Activated T-cell treated with anti-CD3 and anti-CD28 coated beads, Interleukin-2, amount 50 U/mL, for 72 hours (primary cell): ENCODE results near the gene IPO13. TPM values are rescaled to one million over a fixed set of nuclear protein-coding genes. Genes with fewer than 3 reads are reported as not detected.

Experiments used
- ATAC-seq, 2 donors: fragments of 150-1000 bp; cut with Tn5 transposase; replicated peaks in 1 of 2; 2 replicates each; pipeline ENCODE4 v1.10.0; 2021; ENCODE audit warnings: moderate library complexity in 2 of 2, mild to moderate bottlenecking in 1 of 2
- DNase-seq, 2 donors: peaks; one replicate each; pipeline ENCODE4 v3.0.0; 2021 to 2022; ENCODE audit warnings: mixed read lengths in 1 of 2
- H3K27ac Mint-ChIP-seq: one replicate; pipeline ENCODE4 v1.8.0; 2022; ENCODE audit warnings: mild to moderate bottlenecking, moderate library complexity, mixed read lengths
- H3K27me3 Mint-ChIP-seq: one replicate; pipeline ENCODE4 v1.8.0; 2022; ENCODE audit warnings: low read depth, mixed read lengths
- H3K36me3 Mint-ChIP-seq, 2 donors: one replicate each; pipeline ENCODE4 v1.8.0; 2022; ENCODE audit warnings: mixed read lengths in 2 of 2, mild to moderate bottlenecking in 1 of 2; ENCODE audit not compliant: insufficient read depth in 2 of 2
- H3K4me1 Mint-ChIP-seq: one replicate; pipeline ENCODE4 v1.8.0; 2022; ENCODE audit warnings: low read depth, mixed read lengths
- H3K4me3 Mint-ChIP-seq, 2 donors: one replicate each; pipeline ENCODE4 v1.8.0; 2022; ENCODE audit warnings: mild to moderate bottlenecking in 2 of 2, mixed read lengths in 2 of 2, moderate library complexity in 2 of 2
- H3K9me3 Mint-ChIP-seq, 2 donors: one replicate each; pipeline ENCODE4 v1.8.0; 2022; ENCODE audit warnings: mixed read lengths in 2 of 2
- total RNA-seq, 2 donors: library from RNA; stranded (reverse); gene quantifications; one replicate each; pipeline ENCODE4 v1.2.3, GENCODE V29; 2022

Gene IPO13
- total RNA-seq, 2 donors from 2014 or later, result 21.0 to 27.3 TPM

DNA sequence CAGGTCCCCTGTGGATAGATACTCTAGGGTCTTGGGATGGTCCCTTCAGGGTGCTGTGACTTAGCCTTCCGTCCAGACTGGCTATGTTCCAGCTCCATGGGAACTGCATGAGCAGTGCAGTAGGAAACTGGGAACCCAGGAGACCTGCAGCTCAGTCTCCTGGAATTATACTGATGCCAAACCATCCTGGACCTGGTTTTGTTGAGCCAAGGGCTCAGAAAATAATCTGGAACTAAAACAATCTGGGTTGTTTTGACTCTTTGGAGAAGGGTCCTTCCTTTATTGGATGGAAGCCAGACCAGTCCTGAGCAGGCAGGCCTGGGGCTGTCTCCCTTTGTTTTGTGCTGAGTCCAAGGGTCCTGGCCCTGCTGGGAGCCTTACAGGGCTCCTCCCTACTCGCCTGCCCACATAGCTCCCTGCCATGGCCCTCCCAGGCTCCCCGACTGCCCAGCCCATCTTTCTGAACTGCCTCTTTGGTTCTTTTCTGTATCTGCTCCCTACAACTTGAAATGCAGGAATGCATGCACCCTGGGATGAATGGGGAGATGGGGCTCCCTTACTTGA lies 1.2 kb downstream of the IPO13 start:
- Mint-ChIP-seq H3K4me3 (peak overlapping the region; percentile 93 to 97), H3K36me3 (peaks cover 3 to 6% of the 10 kb centered on the region in 2 donors), H3K27ac (no peak overlapping the region), H3K4me1 (peaks cover 59% of the 10 kb centered on the region), H3K9me3 (no peaks in the 10 kb centered on the region), H3K27me3 (no peaks in the 10 kb centered on the region)
- ATAC-seq (no peak), DNase-seq (no peak)

DNA sequence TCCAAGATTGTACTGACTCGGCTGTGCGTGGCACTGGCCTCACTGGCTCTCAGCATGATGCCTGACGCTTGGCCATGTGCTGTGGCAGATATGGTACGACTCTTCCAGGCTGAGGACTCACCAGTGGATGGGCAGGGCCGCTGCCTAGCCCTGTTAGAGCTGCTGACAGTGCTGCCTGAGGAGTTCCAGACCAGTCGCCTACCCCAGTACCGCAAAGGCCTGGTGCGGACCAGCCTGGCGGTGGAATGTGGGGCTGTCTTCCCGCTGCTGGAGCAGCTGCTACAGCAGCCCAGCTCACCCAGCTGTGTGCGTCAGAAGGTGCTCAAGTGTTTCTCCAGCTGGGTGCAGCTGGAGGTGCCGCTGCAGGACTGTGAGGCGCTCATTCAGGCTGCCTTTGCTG lies 2.9 kb downstream of the IPO13 start:
- Mint-ChIP-seq H3K27ac (no peak overlapping the region), H3K9me3 (no peaks in the 10 kb centered on the region), H3K4me3 (no peak overlapping the region)

DNA sequence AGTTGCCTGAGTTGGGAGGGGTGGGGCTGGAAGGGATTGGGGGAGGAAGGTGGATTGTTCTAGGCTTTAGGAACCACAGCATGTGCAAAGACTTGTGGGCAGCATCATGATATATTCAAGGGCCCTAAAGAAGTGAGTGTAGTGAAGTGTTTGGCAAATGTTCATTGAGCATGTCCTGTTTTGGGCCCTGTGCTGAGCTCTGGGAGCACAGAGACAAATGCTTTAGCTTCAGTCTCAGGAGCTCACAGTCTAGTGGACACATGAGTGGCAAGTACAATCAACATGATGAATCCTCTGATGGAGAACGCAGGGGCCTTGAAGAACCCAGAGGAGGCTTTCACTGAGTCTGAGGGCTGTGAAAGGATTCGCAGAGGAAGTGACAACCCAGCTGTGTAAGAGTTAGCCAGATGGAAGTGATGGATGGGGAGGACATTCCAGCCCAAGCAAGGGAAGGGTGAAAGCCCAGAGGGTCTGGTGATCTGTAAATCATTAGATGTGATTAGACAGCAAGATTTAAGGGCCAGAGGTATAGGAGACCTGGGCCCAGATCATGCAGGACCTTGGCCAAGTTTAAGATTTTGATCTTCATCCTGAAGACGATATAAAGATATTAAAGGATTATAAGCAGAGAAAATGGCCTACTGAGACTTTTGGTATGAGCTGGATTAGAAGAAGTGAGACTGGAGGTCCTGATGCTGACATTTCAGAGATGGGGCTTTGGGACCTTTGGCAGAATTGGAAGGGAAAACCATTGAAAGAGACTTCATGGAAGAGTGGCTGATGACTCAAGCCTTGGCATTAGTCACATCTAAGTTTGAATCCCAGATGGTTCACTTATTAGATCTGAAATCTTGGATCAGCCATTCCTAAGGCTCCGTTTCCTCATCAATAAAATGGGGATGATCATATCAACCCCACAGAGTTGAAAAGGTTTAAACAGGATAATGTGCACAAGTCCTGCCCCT lies 4.6 kb downstream of the IPO13 start:
- Mint-ChIP-seq H3K36me3 (peaks cover 3 to 5% of the 10 kb centered on the region in 2 donors), H3K27me3 (no peaks in the 10 kb centered on the region), H3K4me3 (no peak overlapping the region), H3K4me1 (peaks cover 39% of the 10 kb centered on the region), H3K27ac (no peak overlapping the region), H3K9me3 (no peaks in the 10 kb centered on the region)
- ATAC-seq, result no peak
- no peak for DNase-seq

More for the DNA sequence above, 2.9 kb downstream of the IPO13 start:
- H3K36me3 Mint-ChIP-seq, result peaks cover 3 to 6% of the 10 kb centered on the region in 2 donors
- no peaks in the 10 kb centered on the region for H3K27me3 Mint-ChIP-seq
- DNase-seq (no peak), ATAC-seq (no peak)
- peaks cover 55% of the 10 kb centered on the region for H3K4me1 Mint-ChIP-seq

- no peak for ATAC-seq
- Mint-ChIP-seq H3K27ac (no peak overlapping the region), H3K4me1 (peaks cover 32% of the 10 kb centered on the region), H3K27me3 (no peaks in the 10 kb centered on the region), H3K36me3 (peaks cover 4 to 5% of the 10 kb centered on the region in 2 donors), H3K9me3 (no peaks in the 10 kb centered on the region), H3K4me3 (no peak overlapping the region)
- no peak for DNase-seq
Measured at GRCh38 chr1:43952731-43953346, 6.1 kb downstream of the IPO13 start.

- ATAC-seq, result no peak
- no peaks in the 10 kb centered on the region for H3K9me3 Mint-ChIP-seq
Measured at GRCh38 chr1:43953361-43953760, 6.6 kb downstream of the IPO13 start.

DNA sequence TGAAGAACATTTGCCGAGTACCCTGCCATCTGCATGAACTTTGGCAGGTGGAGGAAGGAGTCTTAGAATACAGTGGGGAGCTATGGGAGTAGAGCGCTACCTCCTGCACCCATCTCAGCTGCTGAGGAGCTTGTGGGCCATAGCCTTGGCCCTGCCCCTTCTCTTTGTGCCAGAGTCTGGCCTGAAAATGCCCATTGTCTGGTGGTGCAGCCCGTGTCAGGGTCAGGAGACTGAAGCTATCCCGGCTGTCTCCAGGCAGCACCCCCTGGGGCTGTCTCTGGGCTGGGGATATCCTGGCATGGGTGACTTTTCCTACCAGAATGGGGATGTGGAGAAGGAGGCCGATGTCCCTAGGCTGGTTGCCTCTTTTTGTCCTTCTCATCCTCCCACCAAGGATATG lies 7.3 kb downstream of the IPO13 start:
- H3K27me3 Mint-ChIP-seq, result no peaks in the 10 kb centered on the region
- H3K36me3 Mint-ChIP-seq, result peaks cover 4 to 5% of the 10 kb centered on the region in 2 donors
- DNase-seq (no peak), ATAC-seq (no peak)
- no peak overlapping the region for H3K4me3 Mint-ChIP-seq
- no peak overlapping the region for H3K27ac Mint-ChIP-seq
- peaks cover 20% of the 10 kb centered on the region for H3K4me1 Mint-ChIP-seq
- no peaks in the 10 kb centered on the region for H3K9me3 Mint-ChIP-seq

More at GRCh38 chr1:43953361-43953760, 6.6 kb downstream of the IPO13 start:
- no peak overlapping the region for H3K4me3 Mint-ChIP-seq
- peaks cover 27% of the 10 kb centered on the region for H3K4me1 Mint-ChIP-seq
- no peak for DNase-seq
- no peaks in the 10 kb centered on the region for H3K27me3 Mint-ChIP-seq
- H3K27ac Mint-ChIP-seq, result no peak overlapping the region
- H3K36me3 Mint-ChIP-seq, result peaks cover 4 to 5% of the 10 kb centered on the region in 2 donors

DNA sequence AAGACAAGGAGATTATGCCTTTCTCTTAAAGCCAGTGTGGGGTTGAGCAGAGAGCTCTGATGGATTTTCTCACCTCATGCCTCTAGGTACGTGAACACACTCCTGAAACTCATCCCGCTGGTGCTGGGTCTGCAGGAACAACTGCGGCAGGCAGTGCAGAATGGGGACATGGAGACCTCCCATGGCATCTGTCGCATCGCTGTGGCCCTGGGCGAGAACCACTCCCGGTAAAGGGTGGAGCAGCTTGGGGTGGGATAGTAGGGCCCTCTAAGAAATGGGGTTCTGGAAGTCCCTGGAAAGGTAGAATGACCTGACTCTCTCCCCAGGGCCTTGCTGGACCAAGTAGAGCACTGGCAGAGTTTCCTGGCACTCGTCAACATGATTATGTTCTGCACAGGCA lies 9.5 kb downstream of the IPO13 start:
- peaks cover 3% of the 10 kb centered on the region for H3K4me1 Mint-ChIP-seq
- H3K9me3 Mint-ChIP-seq, result no peaks in the 10 kb centered on the region
- no peaks in the 10 kb centered on the region for H3K27me3 Mint-ChIP-seq
- H3K36me3 Mint-ChIP-seq, result peaks cover 0 to 2% of the 10 kb centered on the region in 2 donors
- H3K4me3 Mint-ChIP-seq, result no peak overlapping the region
- no peak overlapping the region for H3K27ac Mint-ChIP-seq
- no peak for ATAC-seq
- DNase-seq, result no peak

DNA sequence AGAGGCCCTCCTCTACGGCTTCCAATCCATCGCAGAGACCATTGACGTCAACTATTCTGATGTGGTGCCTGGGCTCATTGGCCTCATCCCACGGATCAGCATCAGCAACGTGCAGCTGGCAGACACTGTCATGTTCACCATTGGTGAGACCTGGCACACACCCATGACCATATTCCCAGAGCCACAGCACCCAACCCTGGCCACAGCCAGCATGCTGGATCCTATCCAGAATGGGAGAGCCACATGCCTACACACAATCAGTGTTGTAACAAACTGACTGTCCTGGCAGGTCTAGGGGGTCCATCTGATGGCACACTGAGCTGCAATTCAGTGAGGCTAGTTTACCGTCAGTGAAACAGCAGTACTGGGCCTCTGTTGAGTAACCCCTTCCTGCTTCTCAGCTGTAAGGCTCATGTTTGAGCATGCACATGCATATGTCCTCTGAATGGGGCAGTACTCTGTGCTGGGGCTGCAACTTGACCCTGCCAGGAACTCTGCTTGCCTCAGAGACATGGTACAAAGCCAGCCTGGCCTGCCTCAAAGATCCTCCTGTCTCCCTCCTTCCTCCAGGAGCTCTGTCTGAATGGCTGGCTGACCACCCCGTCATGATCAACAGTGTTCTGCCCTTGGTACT lies 10.8 kb downstream of the IPO13 start:
- H3K36me3 Mint-ChIP-seq, result peaks cover 0 to 2% of the 10 kb centered on the region in 2 donors
- H3K27ac Mint-ChIP-seq, result no peak overlapping the region
- H3K27me3 Mint-ChIP-seq, result no peaks in the 10 kb centered on the region
- H3K9me3 Mint-ChIP-seq, result no peaks in the 10 kb centered on the region
- H3K4me1 Mint-ChIP-seq, result no peaks in the 10 kb centered on the region
- no peak for DNase-seq
- ATAC-seq, result no peak
- no peak overlapping the region for H3K4me3 Mint-ChIP-seq

DNA sequence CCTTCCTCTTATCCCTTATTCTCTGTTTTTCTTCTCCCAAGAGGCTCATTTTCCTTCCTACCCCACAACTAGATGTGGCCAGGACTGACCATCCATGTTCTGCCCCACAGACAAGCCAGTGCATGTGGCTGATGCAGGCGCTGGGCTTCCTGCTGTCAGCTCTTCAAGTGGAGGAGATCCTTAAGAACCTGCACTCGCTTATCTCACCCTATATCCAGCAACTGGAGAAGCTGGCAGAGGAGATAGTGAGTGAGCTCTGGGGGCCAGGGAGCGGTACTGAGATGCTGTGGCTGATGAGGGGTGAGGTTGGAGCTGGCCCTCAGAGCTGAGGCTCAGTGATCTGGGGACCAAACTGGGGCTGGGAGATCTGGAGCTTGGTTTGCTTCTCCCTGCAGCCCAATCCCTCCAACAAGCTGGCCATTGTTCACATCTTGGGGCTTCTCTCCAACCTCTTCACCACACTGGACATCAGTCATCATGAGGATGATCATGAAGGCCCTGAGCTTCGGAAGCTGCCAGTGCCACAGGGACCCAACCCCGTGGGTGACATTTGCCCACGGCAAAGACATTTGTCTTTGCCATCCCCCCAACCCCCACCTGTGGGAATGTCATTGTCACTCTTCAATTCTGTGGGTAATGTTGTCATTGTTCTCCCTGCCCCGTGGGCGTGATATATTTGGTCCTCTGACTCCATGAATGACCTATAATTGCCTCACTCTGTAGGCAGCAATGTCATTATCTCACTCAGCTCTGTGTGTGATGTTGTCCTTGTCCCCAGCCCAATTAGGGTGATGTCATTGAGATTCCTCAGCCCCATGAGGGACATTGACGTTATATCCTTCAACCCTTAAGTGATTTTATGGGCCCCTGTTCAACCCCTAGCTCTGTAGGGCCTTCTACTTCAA lies 11.9 kb downstream of the IPO13 start:
- Mint-ChIP-seq H3K4me3 (no peak overlapping the region), H3K27ac (no peak overlapping the region), H3K36me3 (peaks cover 0 to 2% of the 10 kb centered on the region in 2 donors), H3K27me3 (no peaks in the 10 kb centered on the region), H3K4me1 (no peaks in the 10 kb centered on the region), H3K9me3 (no peaks in the 10 kb centered on the region)
- no peak for DNase-seq
- ATAC-seq, result no peak

GRCh38 chr1:43960798-43961197 lies 14.0 kb downstream of the IPO13 start:
- no peaks in the 10 kb centered on the region for H3K27me3 Mint-ChIP-seq
- H3K9me3 Mint-ChIP-seq, result no peaks in the 10 kb centered on the region
- H3K36me3 Mint-ChIP-seq, result peaks cover 0 to 2% of the 10 kb centered on the region in 2 donors
- DNase-seq (no peak), ATAC-seq (no peak)
- no peak overlapping the region for H3K27ac Mint-ChIP-seq
- no peaks in the 10 kb centered on the region for H3K4me1 Mint-ChIP-seq
- no peak overlapping the region for H3K4me3 Mint-ChIP-seq

- Mint-ChIP-seq H3K4me3 (no peak overlapping the region), H3K36me3 (peaks cover 0 to 2% of the 10 kb centered on the region in 2 donors), H3K4me1 (no peaks in the 10 kb centered on the region), H3K9me3 (no peaks in the 10 kb centered on the region), H3K27ac (no peak overlapping the region), H3K27me3 (no peaks in the 10 kb centered on the region)
- ATAC-seq (no peak), DNase-seq (no peak)
Measured at GRCh38 chr1:43961692-43962091, 14.9 kb downstream of the IPO13 start.

DNA sequence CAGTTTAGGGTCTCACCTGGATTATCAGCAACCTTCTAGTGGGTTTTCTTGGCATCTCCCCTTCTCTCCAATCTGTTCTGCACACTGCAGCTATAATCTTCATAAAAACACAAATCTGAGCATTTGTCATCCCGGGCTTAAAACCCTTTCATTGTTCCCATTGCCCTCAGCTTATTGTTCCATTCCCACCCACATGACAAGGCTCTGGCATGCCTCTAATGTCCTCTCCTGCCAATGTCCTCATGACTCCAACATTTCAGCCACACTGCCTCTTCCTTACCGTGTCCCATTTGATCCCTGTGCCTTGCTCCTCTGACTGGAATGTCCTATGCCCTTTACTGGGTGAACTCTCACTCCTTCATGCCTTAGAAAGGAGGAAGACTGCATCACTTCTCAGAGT lies 15.6 kb downstream of the IPO13 start:
- no peak overlapping the region for H3K4me3 Mint-ChIP-seq
- no peaks in the 10 kb centered on the region for H3K4me1 Mint-ChIP-seq
- H3K27ac Mint-ChIP-seq, result no peak overlapping the region
- H3K36me3 Mint-ChIP-seq, result no peaks in the 10 kb centered on the region
- no peaks in the 10 kb centered on the region for H3K9me3 Mint-ChIP-seq
- ATAC-seq (no peak), DNase-seq (no peak)
- H3K27me3 Mint-ChIP-seq, result no peaks in the 10 kb centered on the region
